ENCODE results near the gene TMUB2. TPM values are rescaled to one million over a fixed set of nuclear protein-coding genes. Genes with fewer than 3 reads are reported as not detected.

The TMUB2 gene
- total and polyA plus RNA-seq, 2 experiments from 2014 or later = 41.6 to 45.0 TPM

DNA sequence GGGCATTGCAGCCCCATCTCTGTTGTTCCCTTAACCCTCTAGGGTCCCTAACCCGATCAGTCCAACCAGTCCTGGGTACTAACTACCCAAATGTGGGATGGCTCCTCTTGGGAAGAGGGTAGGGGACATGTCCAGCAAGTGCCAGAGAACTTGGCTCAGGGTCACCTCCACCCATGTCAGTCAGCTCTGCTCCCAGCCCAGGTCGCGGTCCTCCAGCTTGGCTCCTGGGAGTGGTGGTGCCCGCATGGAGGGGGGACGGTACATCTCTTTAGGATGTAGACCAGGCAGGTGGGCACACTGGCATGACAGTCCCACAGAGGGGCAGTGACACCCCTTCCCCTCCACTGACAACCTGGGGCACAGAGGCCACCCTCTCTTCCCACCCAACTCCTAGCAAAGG lies 6.0 kb downstream of the TMUB2 start:
- H3K9me3 ChIP-seq (ENCODE audit: low read depth) = no peaks in the 10 kb centered on the region
- H3K79me2 ChIP-seq (ENCODE audit: insufficient read depth) = peaks cover 31% of the 10 kb centered on the region
- TF ChIP-seq EZH2 (IDR thresholded peaks at IDR 0.05; ENCODE audit: insufficient read depth, poor library complexity, severe bottlenecking) = no peak
- TF ChIP-seq EZH2phosphoT487 (IDR thresholded peaks at IDR 0.05; ENCODE audit: insufficient read depth, low read depth) = no peak
- no peak overlapping the region for H3K27ac ChIP-seq
- no peak overlapping the region for H3K9ac ChIP-seq
- peaks cover 12% of the 10 kb centered on the region for H3K4me1 ChIP-seq (ENCODE audit: insufficient read depth)
- peaks cover 21% of the 10 kb centered on the region; the same call in 1 of the 2 replicates for H3K36me3 ChIP-seq (ENCODE audit: low read depth)
- H3F3A ChIP-seq (ENCODE audit: insufficient read depth) = peaks cover 20% of the 10 kb centered on the region
- H2AFZ ChIP-seq = no peak overlapping the region
- in situ Hi-C loops (cut with MboI) = no loop called here
- DNase-seq = no peak
- no peak overlapping the region for H3K4me2 ChIP-seq (ENCODE audit: unreplicated experiment)
- H3K4me3 ChIP-seq = no peak overlapping the region
- WGBS, 2 experiments (ENCODE audit: low coverage in 1 of 2, low lambda C conversion rate in 2 of 2, missing lambda C conversion rate in 2 of 2) = 79 to 82% methylated on average over 5 of the region's 5 CpGs
- H4K20me1 ChIP-seq (ENCODE audit: insufficient read depth) = no peaks in the 10 kb centered on the region
- no peaks in the 10 kb centered on the region for H3K27me3 ChIP-seq (replicated peaks; ENCODE audit: insufficient read depth)
- no peaks in the 10 kb centered on the region for H3K9me2 ChIP-seq (ENCODE audit: insufficient read depth)

DNA sequence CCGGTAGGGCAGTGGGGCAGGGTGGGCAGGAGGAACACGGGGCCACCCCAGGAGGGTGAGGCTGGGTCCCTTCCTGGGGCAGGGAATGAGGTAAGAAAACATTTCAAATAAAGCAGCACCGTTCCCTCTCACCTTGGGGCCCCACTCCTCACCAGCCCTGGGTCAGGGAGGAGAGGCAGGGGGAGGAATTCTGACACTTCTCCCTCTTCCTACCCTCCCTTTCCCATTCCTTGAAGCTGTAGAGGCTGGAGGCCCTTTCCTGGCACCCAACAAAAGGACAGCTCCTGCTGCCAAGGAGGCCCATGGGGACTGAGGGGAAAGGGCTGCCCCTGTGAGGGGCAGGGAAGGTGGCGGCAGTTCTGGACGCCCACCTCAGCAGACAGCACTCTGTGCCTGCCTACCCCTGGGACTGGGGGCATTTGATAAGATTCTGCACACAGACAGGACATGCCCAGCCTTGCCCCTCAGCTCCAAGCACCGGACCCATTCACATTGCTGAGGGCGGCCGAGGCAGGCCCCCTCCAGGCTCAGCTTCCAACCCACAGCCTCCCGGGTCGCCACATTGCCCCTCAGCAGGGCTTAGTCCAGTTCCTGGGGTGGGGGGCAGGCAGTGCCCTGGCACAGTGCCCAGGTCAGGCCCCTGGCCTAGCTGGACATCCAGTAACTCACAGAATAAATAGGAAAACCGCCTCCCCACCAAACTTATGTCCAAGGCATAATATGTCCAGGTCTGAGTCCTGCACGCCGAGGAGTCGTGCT lies 6.7 kb downstream of the TMUB2 start:
- Histone ChIP-seq H3K36me3 (ENCODE audit: low read depth) (peaks cover 21% of the 10 kb centered on the region; the same call in 1 of the 2 replicates), H2AFZ (no peak overlapping the region), H3K4me2 (ENCODE audit: unreplicated experiment) (no peak overlapping the region), H4K20me1 (ENCODE audit: insufficient read depth) (no peaks in the 10 kb centered on the region), H3K27ac (no peak overlapping the region), H3K9ac (no peak overlapping the region), H3K9me2 (ENCODE audit: insufficient read depth) (no peaks in the 10 kb centered on the region), H3K79me2 (ENCODE audit: insufficient read depth) (peaks cover 31% of the 10 kb centered on the region), H3F3A (ENCODE audit: insufficient read depth) (peaks cover 20% of the 10 kb centered on the region), H3K4me1 (ENCODE audit: insufficient read depth) (peaks cover 9% of the 10 kb centered on the region), H3K4me3 (no peak overlapping the region), H3K27me3 (replicated peaks; ENCODE audit: insufficient read depth) (no peaks in the 10 kb centered on the region), H3K9me3 (ENCODE audit: low read depth) (no peaks in the 10 kb centered on the region)
- TF ChIP-seq EZH2 (IDR thresholded peaks at IDR 0.05; ENCODE audit: insufficient read depth, poor library complexity, severe bottlenecking) (no peak), EZH2phosphoT487 (IDR thresholded peaks at IDR 0.05; ENCODE audit: insufficient read depth, low read depth) (no peak)
- whole genome bisulfite sequencing, 2 experiments (ENCODE audit: low coverage in 1 of 2, low lambda C conversion rate in 2 of 2, missing lambda C conversion rate in 2 of 2) = 92 to 97% methylated on average over 14 of the region's 14 CpGs
- in situ Hi-C loops (cut with MboI) = no loop called here
- DNase-seq = no peak

DNA sequence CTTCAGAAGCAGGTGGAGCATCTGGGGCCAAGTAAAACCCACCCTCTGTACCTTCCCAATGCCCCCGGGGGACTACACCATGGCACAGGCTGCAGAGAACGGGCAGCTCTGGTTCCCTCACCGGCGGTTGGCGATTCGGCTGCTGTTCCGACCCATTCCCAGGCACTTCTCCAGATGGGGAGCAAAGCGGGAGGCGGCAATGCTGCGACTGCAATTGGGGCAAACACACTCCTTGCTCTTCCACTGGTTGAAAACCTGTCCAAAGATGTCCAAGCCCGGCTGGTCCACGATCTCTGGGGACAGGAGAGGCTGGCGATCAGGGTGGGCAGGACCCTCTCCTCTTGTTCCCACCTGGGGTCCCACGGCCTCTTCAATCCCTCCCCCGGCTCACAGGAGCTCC lies 10.3 kb downstream of the TMUB2 start:
- H3K4me2 ChIP-seq (ENCODE audit: unreplicated experiment) = no peak overlapping the region
- DNase-seq = no peak
- 91% methylated on average over 15 of the region's 15 CpGs for WGBS, 2 experiments (ENCODE audit: low coverage in 1 of 2, low lambda C conversion rate in 2 of 2, missing lambda C conversion rate in 2 of 2)
- 0 out of 2 replicates have a peak overlapping the region, but pooled peaks have one; percentile 89 for H3K4me3 ChIP-seq
- H3K27ac ChIP-seq = no peak overlapping the region
- peaks cover 22% of the 10 kb centered on the region for H3F3A ChIP-seq (ENCODE audit: insufficient read depth)
- H3K9me2 ChIP-seq (ENCODE audit: insufficient read depth) = no peaks in the 10 kb centered on the region
- peaks cover 13% of the 10 kb centered on the region; the same call in 1 of the 2 replicates for H3K4me1 ChIP-seq (ENCODE audit: insufficient read depth)
- H2AFZ ChIP-seq = no peak overlapping the region
- H3K9me3 ChIP-seq (ENCODE audit: low read depth) = no peaks in the 10 kb centered on the region
- H3K36me3 ChIP-seq (ENCODE audit: low read depth) = peaks cover 15% of the 10 kb centered on the region; the same call in 1 of the 2 replicates
- in situ Hi-C loops (cut with MboI) = no loop called here
- no peaks in the 10 kb centered on the region for H4K20me1 ChIP-seq (ENCODE audit: insufficient read depth)
- peak overlapping the region; percentile 89 for H3K9ac ChIP-seq
- no peak for TF ChIP-seq EZH2phosphoT487 (IDR thresholded peaks at IDR 0.05; ENCODE audit: insufficient read depth, low read depth)
- no peaks in the 10 kb centered on the region for H3K27me3 ChIP-seq (replicated peaks; ENCODE audit: insufficient read depth)
- peaks cover 29% of the 10 kb centered on the region for H3K79me2 ChIP-seq (ENCODE audit: insufficient read depth)

DNA sequence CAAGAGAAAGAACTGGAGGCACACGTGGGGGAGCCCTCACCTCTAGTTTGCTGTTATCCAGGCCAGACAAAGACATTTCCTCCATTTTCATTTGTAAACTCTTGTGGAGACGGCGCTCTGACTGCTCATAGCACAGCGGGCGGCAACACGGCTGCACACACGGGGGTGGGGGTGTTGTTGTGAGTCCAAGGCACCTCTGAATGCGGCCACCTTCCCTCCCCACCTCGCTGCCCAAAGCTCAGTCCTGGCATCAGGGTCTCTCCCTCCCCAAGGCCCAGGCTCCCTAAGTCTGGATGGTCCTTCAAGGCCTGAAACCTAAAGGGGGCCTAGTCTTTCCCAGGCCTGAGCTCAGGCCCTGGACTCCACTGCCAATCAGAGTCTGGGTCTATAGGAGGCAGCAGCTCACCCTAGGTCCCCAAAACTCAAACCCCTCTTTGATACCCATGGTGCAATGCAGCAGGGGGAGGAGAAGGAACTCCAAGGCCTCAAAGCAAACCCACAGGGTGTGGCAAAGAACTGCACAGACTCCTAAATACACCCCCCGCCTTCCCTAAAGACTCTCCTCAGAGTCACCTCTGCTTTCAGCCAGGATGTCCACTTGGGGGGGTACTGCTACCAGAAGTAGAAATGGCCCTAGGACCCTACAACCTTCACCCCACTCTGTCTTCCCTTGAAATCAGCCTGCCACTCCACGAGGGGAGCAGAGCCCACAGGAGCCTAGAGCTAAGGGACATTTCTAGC lies 11.4 kb downstream of the TMUB2 start:
- DNase-seq = peak; percentile 84
- in situ Hi-C loops (cut with MboI) = no loop called here
- Histone ChIP-seq H3K9ac (peak overlapping the region; percentile 89), H3F3A (ENCODE audit: insufficient read depth) (peaks cover 27% of the 10 kb centered on the region), H3K36me3 (ENCODE audit: low read depth) (peaks cover 15% of the 10 kb centered on the region; the same call in 1 of the 2 replicates), H3K9me2 (ENCODE audit: insufficient read depth) (no peaks in the 10 kb centered on the region), H3K9me3 (ENCODE audit: low read depth) (no peaks in the 10 kb centered on the region), H3K4me3 (peak overlapping the region; percentile 89), H3K4me2 (ENCODE audit: unreplicated experiment) (peak overlapping the region; percentile 96), H3K27ac (peak overlapping the region; percentile 88), H3K27me3 (replicated peaks; ENCODE audit: insufficient read depth) (no peaks in the 10 kb centered on the region), H4K20me1 (ENCODE audit: insufficient read depth) (no peaks in the 10 kb centered on the region), H3K79me2 (ENCODE audit: insufficient read depth) (peaks cover 29% of the 10 kb centered on the region), H2AFZ (peak overlapping the region; percentile 6; the same call in 1 of the 2 replicates), H3K4me1 (ENCODE audit: insufficient read depth) (peaks cover 13% of the 10 kb centered on the region)
- WGBS, 2 experiments (ENCODE audit: low coverage in 1 of 2, low lambda C conversion rate in 2 of 2, missing lambda C conversion rate in 2 of 2) = 53 to 54% methylated on average over 11 of the region's 11 CpGs
- TF ChIP-seq EZH2phosphoT487 (IDR thresholded peaks at IDR 0.05; ENCODE audit: insufficient read depth, low read depth) (no peak), EZH2 (IDR thresholded peaks at IDR 0.05; ENCODE audit: insufficient read depth, poor library complexity, severe bottlenecking) (no peak)
